ENCODE results near the gene EEF1G. TPM values are rescaled to one million over a fixed set of nuclear protein-coding genes. Genes with fewer than 3 reads are reported as not detected.
A peak's percentile ranks its signal among the peaks of the same experiment; 100 is the strongest.

The EEF1G gene
- total and polyA plus RNA-seq, 2 of the 13 experiments (the other 11 are each of a cell fraction or from before 2014, with no cell fraction given) = 1,787 to 2,144 TPM

GRCh38 chr11:62592146-62592815 lies 18.6 kb upstream of the EEF1G start (continued):
- TF ChIP-seq RNF219 (CRISPR knock-in tag; IDR thresholded peaks at IDR 0.05) (no peak), JARID2 (CRISPR knock-in tag; IDR thresholded peaks at IDR 0.05; ENCODE audit: insufficient replicate concordance) (no peak), AHDC1 (CRISPR knock-in tag; IDR thresholded peaks at IDR 0.05; ENCODE audit: borderline replicate concordance) (0 out of 2 replicates have a peak, but pooled peaks have one; percentile 10), EEA1 (CRISPR knock-in tag; IDR thresholded peaks at IDR 0.05; ENCODE audit: borderline replicate concordance) (0 out of 2 replicates have a peak, but pooled peaks have one; percentile 15), SP1 (IDR thresholded peaks at IDR 0.05) (no peak), SP1 (CRISPR knock-in tag; IDR thresholded peaks at IDR 0.05) (no peak), ZBTB4 (CRISPR knock-in tag; IDR thresholded peaks at IDR 0.05; ENCODE audit: borderline replicate concordance) (no peak), SNAI1 (CRISPR knock-in tag; IDR thresholded peaks at IDR 0.05; ENCODE audit: borderline replicate concordance) (no peak), JUND (CRISPR knock-in tag; IDR thresholded peaks at IDR 0.05) (peak; percentile 16; the same call in 1 of the 2 replicates), BRF2 (CRISPR knock-in tag; IDR thresholded peaks at IDR 0.05) (no peak), ZNF296 (CRISPR knock-in tag; conservative IDR thresholded peaks at IDR 0.05) (no peak)
- TF ChIP-seq, protein P1, sequence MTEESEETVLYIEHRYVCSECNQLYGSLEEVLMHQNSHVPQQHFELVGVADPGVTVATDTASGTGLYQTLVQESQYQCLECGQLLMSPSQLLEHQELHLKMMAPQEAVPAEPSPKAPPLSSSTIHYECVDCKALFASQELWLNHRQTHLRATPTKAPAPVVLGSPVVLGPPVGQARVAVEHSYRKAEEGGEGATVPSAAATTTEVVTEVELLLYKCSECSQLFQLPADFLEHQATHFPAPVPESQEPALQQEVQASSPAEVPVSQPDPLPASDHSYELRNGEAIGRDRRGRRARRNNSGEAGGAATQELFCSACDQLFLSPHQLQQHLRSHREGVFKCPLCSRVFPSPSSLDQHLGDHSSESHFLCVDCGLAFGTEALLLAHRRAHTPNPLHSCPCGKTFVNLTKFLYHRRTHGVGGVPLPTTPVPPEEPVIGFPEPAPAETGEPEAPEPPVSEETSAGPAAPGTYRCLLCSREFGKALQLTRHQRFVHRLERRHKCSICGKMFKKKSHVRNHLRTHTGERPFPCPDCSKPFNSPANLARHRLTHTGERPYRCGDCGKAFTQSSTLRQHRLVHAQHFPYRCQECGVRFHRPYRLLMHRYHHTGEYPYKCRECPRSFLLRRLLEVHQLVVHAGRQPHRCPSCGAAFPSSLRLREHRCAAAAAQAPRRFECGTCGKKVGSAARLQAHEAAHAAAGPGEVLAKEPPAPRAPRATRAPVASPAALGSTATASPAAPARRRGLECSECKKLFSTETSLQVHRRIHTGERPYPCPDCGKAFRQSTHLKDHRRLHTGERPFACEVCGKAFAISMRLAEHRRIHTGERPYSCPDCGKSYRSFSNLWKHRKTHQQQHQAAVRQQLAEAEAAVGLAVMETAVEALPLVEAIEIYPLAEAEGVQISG (CRISPR knock-in tag; IDR thresholded peaks at IDR 0.05) = no peak

All from HepG2 (cell line).